GM18502 (cell line): Measurements from ENCODE around the gene ADGRL1.
"Not testable (repeated sequence)": the region's sequence is repeated elsewhere in the genome, so short reads cannot be mapped to it uniquely, and the experiment has no call there.

ENCODE experiments used
- ATAC-seq: cut with Tn5 transposase; IDR thresholded peaks from one replicate; pipeline ENCODE4 v1.9.1; 2021; ENCODE audit warnings: mild to moderate bottlenecking; ENCODE audit not compliant: unreplicated experiment, poor library complexity

Gene ADGRL1

DNA sequence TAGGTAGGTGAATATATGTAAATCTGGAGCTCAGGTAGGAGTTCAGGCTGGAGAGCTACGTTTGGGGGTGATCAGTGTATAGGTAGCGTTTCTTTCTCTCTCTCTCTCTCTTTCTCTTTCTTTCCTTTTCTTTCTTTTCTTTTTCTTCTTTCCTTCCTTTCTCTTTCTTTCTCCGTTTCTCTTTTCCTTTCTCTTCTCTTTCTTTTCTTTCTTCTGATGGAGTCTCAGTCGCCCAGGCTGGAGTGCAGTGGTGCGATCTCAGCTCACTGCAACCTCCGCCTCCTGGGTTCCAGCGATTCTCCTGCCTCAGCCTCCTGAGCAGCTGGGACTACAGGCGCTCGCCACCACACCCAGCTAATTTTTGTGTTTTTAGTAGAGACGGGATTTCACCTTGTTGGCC lies 59.8 kb downstream of the ADGRL1 start:
- not testable (repeated sequence) for ATAC-seq

DNA sequence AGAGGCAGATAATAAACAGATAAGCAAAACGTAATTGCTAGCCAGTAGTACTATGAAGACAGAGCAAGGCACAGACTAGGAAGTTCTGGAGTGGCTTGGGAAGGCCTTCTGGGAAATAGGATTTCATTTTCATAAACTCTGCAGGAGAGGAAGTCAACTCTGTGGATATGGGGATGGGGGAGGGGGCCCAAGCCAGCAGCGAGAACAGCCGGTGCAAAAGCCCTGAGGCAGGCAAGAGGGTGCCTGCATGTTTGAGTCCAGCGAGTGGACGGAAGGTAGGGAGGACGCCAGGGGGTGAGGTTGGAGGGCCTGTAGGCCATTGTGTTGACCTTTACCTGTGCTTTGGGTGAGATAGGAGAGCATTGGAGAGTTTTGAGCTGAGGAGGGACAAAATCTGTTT lies 60.6 kb downstream of the ADGRL1 start:
- ATAC-seq = no peak

DNA sequence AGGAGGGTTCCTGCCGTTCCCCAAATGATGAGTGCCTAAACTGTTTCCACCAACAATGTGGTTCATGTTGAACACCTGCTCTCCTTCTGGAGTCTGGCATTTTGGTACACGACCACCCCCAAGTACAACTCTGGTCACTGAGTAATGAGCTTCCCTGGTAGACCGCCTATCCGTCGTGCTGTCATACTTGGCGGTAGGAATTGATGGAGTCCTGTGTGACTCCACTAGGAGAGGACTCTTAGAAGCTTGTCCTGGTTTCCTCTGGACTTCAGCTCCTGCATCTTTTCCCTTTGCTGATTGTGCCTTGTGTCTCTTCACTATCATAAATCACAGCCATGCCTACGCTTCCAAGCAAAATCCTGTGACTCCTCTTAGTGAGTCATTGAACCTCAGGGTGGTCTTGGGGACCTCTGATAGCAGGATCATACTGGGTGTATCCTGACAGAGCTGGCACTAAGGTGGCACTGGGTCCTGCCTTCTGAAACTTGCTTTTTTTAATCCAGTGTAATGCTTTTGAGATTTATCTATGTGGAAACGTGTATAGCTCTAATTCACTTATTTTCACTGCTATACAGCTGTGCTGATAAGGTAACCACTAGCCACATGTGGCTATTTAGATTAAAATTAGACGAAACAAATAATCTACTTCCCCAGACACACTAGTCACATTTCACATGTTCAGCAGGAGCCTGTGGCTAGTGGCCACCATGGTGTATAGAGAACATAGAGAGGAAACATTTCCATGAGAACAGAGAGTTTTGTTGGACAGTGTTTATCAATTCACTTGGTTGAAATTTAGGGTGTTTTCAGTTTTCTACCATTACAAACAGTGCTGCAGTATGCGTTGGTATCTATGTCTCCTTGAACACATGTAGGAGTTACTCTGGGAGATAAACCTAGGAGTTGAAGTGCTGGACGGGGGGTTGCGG lies 63.4 kb downstream of the ADGRL1 start:
- ATAC-seq = no peak

DNA sequence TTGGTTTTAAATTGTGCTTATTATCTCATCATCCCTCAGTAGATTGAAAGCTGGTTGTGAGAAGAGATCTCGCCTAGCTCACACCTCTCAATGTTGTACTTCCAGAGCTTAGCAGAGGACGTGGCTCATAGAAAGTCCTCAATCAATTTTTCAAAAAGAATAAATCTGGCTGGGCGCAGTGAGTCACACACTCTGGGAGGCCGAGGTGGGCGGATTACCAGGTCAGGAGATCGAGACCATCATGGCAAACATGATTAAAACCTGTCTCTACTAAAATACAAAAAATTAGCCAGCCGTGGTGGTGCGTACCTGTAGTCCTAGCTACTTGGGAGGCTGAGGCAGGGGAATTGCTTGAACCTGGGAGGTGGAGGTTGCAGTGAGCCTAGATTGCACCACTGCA lies 64.9 kb downstream of the ADGRL1 start:
- ATAC-seq = no peak

DNA sequence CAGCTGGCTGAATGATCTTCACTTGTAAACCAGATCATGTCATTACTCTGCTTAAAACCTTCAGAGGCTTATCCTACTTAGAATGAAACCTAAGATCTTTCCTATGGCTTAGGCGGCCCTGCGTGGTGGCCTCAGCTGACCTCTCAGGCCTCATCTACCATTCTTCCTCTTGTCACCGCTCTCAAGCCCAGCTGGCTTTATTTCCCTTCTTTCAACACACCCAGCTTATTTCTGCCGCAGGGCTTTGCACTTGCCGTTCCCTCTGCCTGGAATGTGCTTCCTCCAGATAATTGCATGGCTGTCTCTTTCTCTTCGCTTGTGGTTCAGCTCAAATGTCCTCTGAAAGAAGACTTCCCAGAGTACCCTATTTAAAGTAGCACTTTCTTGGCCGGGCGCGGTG lies 66.0 kb downstream of the ADGRL1 start:
- no peak for ATAC-seq

DNA sequence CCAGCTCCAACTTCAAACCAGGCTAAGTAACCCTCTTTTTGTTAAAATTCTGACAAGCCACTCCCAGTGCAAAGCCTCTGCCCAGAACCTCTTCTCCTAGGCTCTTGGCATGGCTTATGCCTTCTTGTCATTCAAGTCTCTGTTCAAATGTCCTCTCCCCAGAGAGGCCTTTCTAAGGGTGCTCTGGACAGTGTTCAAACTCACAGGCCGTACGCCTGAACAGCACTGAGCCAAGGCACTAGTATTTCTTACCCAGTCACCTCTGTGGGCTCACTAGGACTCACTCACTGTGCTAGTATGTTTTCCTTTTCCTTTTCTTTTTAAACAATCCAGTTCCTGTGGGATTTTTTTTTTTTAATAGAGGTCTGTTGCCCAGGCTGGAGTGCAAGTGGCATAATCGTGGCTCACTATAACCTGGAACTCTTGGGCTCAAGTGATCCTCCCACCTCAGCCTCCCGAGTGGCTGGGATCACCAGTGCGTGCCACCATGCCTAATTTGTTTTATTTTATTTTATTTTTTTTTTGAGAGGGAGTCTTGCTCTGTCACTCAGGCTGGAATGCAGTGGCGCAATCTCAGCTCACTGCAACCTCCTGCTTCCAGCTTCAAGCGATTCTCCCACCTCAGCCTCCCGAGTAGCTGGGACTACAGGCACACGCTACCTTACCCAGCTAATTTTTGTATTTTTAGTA lies 67.2 kb downstream of the ADGRL1 start:
- ATAC-seq = no peak

DNA sequence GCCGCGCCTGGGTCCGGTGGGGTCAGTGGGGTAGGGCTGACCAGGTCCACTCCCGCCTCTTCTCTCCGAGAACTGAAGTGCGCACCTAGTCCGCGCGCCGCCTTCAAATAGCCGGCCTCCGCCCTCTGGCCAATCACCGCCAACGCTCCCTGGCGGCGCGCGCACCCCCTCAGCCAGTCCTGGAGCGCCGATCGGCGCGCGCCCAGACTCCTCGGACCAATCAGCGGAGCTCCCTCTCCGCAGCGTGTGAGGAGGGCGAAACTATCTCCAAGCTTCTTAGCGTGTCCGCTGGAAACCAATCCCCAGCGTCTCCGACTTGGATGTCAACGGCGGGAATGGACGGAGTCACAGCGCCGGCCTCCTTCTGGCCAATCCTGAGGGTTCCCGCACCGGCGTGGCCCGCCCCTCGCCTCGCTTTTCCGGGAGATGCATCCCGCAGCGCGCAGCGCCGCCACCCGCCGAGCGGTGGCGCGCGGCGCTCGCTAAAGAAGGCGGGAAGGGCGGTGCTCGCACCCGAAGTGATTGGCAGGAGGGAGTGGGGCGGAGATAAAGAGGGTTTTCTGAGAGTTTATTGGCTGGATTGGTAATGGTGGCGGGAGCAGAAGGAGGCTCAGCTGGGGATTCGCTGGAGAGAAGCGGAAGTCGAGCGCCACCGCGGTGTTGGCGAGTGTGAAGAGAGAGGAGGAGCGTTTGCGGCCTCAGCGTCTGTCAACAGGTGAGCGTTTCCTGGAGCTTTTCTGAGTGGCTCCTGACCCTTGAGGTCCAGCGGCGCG lies 69.3 kb downstream of the ADGRL1 start, which contains the start of gene ASF1B:
Gene ASF1B, minus strand, starts transcription at position 81 of the 773 bp plus-strand sequence. CDS start 133 bp downstream, outside the sequence.
- ATAC-seq = peak; percentile 80

DNA sequence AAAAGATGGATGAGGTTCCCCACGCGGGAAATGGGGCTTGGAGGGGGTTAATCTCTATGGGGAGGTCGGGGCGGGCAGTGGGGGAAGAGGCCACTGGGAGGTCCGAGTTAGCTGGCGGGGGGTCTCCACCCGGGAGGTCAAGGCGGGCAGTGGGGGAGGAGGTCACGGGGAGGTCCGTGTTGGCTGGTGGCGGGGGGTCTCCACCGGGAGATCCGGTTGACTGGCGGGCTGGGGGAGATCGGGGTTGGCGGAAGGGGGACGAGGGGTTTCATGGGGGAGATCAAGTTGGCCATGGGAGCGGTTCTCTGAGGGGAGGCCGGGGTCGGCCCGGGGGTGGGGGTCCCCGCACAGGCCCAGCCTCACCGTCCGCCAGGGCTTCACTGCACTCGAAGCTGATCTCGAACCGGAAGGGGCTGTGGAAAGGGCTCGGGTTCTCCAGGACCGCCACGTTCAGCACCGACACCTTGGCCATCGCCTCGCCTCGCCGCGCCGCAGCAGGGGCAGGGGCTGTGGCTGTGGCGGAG lies 69.9 kb downstream of the ADGRL1 start:
- no peak for ATAC-seq

DNA sequence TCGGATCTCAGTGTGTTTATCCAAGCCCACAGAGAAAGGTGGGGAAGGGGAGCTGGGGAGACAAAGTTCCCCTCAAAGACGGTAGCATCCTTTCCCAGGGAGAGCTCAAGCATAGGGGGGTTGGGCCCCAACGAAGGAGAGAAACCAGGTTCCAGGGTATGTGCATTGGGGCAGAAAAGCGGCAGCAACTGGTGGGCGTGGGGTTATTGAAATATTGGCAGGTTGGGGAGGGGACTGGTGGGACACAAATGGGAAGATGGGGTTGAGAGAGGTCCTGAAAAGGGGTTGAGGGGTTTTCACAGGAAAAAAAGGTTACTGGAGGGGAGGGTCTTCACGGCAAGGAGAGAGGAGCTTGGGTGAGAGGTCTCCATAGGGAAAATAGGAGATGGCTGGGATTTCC lies 70.6 kb downstream of the ADGRL1 start:
- ATAC-seq = no peak

DNA sequence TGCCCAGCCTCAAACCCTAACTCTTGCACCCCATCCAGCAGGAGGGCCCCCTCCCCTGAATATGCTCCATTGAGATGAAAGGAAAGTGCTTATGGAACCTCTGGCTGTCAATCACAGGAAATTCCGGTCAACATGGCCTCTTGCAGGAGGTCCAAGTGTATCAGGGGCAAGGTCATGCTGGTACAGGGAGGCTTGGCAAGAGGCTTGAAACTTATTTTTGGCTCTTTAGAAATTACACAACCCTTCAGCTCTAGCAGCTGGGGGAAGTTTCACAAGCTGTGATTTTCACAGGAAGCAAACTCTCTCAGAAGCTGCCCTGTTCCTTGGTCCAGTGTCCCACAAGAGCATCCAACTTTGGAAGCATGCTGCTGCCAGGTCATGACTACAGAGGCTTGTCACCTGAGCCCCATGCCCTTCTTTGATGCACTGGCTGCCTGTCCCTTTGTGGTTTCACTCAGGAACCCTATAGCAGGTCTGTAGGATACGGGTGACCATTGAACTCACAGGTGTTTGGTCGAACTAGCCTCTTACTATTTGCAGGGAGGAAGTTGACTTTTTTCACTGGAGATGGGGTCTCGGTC lies 78.0 kb downstream of the ADGRL1 start:
- no peak for ATAC-seq

DNA sequence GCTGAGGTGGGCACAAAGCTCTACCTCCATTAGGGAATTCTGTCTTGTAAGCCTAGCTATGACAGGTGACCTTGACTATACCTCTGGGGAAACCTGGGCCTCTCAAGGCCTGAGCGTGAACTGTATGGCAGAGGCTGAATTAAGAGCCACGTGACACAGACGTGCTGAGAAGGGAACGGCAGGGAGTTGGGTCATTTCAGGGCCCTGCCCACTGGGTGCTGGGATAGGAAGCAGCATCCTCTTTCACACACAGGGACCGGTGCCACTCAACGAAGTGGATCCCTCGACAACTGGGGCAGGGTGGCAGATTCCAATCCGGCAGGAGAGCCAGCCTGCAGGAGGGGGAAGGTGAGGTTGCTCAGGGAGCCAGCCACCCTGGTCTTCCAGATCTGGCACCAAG lies 78.8 kb downstream of the ADGRL1 start:
- ATAC-seq = no peak

DNA sequence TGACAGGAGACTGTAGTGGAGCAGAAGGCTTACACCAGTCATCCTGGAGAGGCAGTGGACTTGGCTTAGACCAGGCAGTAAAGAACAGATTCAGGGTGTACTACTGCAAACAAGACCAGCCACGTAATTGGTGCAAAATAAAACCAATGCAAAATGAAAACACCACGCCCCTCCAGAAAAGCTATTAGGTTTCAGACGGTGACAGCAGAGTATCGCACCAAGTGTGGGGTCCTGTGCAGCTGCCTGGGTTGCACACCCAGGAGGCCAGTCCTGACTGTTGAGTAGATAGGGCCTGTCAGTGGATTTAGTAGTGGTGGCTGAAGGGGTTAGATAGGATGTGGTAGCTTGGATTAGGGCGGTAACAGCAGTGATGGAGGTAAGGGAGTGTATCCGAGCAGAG lies 83.0 kb downstream of the ADGRL1 start:
- no peak for ATAC-seq

DNA sequence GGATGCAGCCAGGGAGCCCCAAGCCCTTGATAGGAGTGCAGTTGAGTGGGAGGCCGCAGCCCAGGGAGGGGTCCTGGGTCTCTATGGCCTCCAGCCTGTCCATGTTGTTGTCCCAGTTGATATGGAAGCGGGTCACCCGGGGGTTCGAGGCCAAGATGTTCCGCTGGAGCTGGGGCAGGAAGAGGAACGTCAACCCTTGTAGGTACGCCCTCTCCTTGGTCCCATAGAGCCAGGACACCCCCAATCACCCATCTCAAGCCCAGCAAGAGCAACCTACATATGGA lies 85.5 kb downstream of the ADGRL1 start:
- ATAC-seq = no peak

DNA sequence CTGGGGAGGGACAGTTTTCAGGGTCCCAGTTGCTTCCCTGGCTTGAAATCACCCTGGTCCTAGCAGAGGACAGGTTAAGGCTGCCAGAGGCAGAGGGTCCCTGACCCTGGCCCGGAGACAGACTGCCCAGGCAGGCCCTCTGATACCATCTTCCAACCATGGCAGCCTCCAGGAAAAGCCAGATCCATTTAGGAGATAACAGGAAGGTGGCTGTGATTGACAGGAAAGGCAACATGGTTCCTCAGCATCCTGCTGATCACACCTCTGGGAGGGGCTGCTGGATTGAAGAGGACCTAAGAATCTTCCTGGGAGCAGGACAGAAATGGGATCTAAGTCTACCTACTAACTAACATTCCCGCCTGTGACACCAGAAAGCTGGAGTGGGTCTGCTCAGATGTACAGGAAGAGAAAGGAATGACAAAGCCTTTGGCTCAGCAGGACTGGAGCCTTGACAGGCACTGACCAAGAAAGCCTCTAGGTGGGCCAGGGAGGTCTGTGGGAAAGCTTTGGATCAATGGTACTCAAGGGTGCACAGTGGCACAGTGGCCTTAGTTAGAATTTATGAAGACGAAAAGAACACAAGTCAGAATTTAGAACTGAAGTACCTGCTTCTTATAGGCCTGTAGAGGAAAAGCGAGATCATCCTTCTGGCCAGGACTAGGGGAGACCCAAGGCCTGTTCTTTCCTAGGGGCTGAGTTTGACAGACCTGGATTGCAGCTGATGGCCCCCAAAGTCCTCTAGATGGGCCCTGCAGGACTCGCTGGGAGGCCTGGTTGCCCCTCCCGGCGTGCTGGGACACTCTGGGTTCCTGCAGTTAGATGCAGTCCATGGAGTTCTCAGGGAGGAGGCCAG lies 86.1 kb downstream of the ADGRL1 start:
- no peak for ATAC-seq

DNA sequence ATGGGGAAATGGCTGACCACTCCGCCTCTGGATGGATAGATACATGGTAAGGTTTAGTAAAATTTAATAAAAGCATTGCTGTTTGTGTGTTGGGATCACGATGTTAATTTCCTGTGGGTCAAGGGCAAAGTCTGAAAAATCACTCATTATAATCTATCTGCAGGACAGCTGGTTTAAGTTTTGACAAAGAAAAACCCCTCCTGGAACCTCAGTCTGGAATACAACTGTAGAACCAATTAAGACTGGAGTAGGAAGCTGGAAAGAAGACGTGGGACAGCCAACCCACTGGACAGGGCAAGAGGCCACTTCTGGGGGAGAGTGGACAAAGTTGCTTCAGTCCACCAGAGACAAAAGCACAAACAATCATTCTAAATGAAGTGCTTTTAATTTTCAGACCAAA lies 86.8 kb downstream of the ADGRL1 start:
- no peak for ATAC-seq

DNA sequence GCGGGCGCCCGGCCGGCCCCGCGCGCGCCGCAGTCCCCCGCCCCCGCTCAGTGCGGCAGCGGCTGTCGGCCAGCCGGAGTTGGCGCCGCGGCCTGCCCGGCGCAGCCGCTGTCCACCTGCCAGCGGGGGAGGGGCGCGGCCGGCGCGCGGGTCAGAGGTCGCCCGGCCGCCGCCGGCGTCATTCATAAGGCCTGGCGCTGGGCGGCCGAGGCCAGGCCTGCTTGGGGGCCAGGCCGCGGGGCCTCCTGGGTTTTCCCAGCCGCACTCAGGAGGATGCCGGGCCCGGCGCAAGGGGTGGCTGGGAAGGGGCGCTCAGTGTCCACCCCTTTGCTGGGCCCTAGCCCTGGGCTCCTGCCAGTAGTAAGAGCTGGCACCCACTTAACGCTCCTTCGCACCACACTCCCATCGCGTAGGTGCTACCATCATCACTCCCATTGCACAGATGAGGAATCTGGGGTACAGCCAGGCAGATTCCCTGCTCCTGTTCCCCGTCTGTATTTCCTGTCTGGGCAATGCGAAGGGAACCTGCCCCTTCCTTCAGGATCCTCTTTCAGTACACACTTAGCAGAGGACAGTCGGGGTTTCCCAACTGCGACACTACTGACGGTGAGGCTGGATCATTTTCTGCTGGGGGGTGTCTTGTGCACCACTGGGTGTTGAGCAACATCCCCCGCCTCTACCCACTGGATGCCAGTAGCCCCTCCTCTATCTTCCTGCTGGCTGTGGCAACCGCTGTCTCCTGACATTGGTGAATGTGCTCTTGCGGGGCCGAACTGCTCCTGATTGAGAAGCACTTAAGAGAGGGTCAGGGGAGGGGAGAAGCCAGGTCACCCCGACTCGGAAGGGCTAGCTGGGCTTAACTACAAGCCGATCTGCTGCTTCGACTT lies 87.6 kb downstream of the ADGRL1 start:
- ATAC-seq = no peak

DNA sequence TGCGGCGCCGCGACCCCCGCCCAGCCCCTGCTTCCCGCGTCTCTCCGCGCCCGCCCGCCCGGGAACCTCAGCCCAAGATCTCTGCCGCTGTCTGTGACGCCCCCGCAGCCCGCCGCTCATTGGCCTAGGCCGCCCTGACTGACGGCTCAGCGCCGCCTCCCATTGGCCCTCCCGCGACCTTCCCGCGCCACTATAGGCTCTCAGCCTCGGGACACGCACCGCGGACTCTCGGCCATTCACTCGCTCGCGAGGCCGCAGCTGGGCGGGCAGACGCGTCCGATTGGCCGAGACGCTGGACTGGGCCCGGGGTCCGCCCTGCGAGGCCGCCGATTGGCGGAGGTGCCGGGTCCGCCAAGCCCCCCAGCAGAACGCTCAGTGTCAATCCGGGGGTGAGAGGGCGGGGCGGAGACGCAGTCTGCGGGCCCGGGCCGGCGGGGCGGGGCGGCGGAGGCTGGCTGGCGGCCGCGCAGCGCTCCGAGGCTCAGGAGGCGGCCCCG lies 88.3 kb downstream of the ADGRL1 start, which contains the start of gene PRKACA:
Gene PRKACA, minus strand, starts transcription at position 95 of the 497 bp plus-strand sequence. CDS start 215 bp downstream, outside the sequence.
- ATAC-seq = peak; percentile 92

DNA sequence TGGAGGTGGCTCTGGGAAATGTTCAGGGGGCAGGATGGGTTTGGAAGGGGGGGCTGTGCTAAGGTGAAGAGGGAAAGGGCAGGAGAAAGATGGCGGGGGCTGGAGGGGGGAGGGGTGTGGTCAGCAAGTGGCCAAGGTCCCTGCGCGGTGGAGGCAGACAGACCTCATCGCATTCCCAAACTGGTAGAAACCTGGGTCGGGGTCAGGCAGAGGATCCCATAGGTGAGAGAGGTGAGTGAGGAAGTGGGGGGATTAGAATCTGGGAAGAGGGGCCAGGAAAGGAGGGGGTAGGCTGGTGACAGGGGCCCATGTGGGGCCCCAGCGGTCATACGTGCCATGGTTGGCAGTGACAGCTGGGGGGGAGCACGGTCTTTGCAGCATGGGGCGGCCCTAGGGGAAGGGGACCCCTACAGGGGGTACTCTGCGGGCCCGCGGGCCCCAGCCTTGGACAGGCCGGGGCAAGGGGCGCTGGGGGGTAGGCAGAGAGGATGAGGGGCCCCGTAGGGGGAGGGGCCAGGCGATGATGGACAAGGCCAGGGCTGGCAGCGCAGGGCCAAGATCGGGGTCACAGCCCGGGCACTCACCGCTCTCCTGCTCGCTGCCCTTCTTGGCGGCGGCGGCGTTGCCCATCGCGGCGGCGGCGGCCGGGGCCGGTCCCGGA lies 88.9 kb downstream of the ADGRL1 start:
- peak; percentile 1 for ATAC-seq
